VCaP (cell line): ENCODE measurements around the gene PEX11B.

ENCODE experiments used
- H3K27ac ChIP-seq: fragments of 450-650 bp; 2 replicates; pipeline ENCODE4 v1.5.1; 2017
- TF ChIP-seq, protein P1 (sequence below): fragments of 450-650 bp; conservative IDR thresholded peaks from 2 replicates; pipeline ENCODE4 v1.5.1; 2017; ENCODE audit warnings: mild to moderate bottlenecking, moderate library complexity

PEX11B gene

DNA sequence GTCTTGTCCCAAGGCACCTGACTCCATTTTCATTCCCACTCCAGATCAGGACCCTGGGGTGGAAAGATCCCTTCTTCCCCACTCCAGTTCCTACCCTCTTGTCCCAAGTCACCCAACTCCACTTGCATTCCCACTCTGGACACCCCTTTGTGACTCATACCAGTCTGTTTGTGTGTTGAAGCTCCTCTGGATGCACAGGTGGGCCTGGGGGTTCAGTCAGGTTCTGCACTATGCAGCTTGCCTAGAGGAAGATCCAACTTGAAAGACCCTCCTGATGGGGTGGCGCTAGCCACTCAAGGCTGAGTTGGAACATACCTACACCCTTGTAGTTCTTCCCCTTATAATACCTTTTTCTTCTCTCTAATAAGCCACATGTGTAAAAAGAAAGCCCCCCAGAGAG, 23.0 kb downstream of the PEX11B start:
- TF ChIP-seq, protein P1, sequence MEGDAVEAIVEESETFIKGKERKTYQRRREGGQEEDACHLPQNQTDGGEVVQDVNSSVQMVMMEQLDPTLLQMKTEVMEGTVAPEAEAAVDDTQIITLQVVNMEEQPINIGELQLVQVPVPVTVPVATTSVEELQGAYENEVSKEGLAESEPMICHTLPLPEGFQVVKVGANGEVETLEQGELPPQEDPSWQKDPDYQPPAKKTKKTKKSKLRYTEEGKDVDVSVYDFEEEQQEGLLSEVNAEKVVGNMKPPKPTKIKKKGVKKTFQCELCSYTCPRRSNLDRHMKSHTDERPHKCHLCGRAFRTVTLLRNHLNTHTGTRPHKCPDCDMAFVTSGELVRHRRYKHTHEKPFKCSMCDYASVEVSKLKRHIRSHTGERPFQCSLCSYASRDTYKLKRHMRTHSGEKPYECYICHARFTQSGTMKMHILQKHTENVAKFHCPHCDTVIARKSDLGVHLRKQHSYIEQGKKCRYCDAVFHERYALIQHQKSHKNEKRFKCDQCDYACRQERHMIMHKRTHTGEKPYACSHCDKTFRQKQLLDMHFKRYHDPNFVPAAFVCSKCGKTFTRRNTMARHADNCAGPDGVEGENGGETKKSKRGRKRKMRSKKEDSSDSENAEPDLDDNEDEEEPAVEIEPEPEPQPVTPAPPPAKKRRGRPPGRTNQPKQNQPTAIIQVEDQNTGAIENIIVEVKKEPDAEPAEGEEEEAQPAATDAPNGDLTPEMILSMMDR = no peak
- H3K27ac ChIP-seq = no peak overlapping the region

DNA sequence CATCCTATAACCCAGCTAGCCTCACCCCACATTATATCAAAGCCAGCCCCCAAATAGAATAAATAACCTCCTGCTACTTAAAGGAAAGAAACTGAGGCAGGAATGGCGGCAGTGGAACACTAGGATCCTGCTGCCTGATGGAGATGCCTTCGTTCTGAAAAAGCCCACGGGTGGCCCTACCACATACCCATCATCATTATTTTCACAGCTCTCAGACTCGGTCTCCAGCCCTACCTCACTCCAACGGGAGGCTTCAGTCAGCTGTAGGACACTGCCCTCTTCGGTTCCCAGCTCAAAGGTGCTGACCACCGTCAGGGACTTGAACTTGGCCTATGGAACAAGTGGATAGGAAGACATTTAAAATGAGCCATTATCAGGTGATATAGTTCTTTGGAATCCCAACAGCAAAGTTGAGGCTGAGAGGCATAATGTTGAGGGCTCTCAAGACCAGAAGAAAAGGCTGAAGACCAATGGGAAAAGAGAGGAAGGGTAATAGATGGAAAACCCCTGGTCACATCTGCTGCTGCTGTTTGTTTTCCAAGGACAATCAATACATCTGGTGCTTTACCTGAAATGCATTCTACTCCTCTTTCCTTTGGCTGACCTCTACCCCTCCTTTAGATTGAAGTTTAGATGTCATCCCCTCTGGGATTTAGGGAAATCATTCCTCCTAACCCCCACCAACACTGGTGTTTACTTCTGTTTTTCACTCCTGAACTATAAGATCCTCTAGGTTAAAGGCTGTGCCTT, 25.0 kb downstream of the PEX11B start:
- H3K27ac ChIP-seq = peak overlapping the region; percentile 96
- TF ChIP-seq, protein P1 = no peak

DNA sequence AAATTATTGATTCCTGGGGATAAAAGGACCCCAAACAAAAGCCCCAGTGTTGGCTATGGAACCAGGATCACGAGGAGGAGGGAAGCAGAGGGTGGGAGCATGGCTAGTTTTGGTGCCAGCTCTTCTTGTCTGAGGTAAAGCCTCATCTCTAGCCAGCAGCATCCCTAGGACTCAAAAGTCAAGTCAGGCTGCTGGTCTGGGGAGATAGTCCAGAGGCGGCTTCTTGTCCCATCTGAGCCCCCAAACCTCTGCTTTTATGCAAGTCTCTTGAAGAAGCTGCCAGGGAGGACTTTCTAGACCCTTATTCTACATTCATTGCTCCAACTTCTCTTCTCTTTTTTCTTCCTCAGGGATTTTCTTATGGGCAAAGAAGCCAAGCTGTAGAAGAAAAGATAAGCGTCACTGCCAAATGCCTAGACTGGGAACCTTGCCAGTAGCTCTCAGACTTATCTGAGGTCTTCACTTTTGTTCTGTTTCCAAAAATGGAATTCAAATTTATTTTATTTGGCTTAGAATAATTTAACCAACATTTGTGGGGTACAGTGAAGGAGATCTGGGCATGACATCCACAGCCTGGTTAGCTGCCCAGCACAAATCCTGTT, 25.9 kb downstream of the PEX11B start:
- peak overlapping the region; percentile 96 for H3K27ac ChIP-seq
- TF ChIP-seq, protein P1 = no peak

DNA sequence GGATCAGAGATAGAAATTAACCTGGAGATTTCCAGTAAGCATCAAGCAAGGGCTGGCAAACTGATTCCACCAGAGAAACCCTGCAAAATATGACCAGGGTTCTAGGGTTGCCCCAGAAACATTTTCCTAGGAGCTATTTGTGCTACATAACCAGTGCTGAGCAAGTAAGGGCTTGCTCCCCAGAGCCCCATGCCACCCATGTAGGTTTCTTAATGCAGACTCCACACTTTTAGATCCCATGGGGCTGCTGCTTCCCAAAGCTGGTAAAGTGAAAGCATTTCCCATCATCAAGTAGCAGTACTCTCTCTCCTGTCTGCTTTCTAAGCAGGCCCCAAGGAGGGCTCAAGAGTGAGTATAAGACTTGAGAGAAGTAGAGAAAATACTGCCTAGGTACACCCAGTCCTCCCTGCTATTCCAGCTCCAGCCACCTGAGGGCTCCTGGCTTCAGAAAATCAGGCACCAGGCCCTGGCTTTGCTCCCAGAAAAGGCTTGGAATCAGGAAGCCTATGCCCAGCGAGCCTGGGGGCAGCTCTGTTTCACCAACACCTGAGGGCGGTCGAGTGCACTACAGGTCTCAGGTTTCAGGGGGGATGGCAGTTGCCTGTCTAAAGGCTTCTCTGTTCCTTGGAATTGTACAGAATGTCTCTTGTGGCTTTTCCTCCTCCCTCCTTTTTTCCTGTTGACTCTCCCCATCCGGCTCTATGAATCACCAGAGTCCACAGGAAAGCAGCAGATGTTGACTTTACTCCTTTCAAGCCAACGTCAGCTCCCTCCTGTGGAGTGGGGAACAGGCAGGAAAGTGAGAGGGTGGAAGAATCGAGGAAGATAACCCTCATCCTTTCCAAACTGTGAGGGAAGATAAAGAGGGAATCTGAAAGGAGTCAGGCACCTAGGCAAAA, 26.7 kb downstream of the PEX11B start:
- TF ChIP-seq, protein P1 = peak; percentile 96
- H3K27ac ChIP-seq = peak overlapping the region; percentile 96

DNA sequence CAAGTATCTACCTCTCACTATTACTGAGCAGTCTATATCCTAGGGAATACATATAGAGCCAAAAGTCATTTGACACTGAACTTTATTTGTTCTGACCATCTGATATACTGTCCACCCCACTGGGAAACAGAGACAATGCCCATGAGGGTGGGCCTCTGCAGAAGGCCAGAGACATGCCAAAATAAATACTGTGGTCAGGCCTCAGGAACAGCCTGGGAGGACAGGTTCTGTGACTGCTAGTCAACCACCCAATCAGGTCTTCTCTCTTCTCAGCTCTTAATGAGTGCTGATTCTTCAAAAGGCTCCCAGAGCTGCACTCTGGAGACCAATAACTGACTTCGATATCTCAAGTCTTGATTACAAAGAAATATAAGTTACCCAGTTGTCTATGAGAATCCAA, 27.4 kb downstream of the PEX11B start:
- H3K27ac ChIP-seq = peak overlapping the region; percentile 96
- TF ChIP-seq, protein P1 = no peak

DNA sequence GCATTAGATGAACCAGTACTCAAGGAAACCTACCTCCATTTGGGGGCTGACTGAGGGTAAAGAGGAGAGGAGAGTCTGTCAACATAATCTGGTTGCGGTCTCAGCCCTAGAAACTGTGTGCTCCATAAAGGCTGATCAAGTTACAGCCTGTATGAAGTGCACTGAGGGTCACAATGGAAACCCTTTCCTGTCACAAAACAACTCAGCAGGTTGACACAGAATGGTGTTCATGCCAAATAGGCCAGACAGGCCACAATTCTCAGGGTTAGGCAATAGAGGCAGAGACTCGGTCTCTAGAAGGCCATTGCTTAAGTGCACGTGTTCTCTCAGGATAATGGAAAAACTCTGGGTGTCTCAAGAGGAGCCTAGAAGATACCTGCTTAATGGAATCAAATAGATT, 28.8 kb downstream of the PEX11B start:
- TF ChIP-seq, protein P1 = no peak

DNA sequence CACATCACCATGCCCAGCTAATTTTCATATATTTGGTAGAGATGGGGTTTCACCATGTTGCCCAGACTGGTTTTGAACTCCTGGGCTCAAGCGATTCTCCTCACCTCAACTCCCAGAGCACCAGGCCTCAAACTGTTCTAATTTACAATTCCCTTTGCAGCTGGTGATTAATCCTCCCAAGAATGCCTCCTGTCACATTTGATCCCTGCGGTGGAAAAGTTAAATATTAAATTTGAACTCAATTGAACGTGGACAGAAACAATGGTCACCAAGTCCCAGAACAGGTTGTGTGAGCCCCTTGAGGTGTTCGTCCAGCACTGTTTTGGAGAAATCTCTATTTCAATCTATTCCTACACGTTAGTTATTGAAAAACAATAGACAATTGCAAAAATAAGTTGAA, 30.9 kb downstream of the PEX11B start:
- TF ChIP-seq, protein P1 = no peak

More for the DNA sequence above, 28.8 kb downstream of the PEX11B start:
- peak overlapping the region; percentile 96 for H3K27ac ChIP-seq

More for the DNA sequence above, 30.9 kb downstream of the PEX11B start:
- H3K27ac ChIP-seq = no peak overlapping the region
